Esophagus squamous epithelium (tissue), 4 donors: ENCODE results near the gene CCDC152.

Experiments used
- POLR2A ChIP-seq, 4 donors: fragments of 450-650 bp; IDR thresholded peaks; one replicate each; pipeline ENCODE4 v1.6.1; 2017; ENCODE audit warnings: antibody characterized with exemption in 4 of 4, mild to moderate bottlenecking in 4 of 4, moderate library complexity in 3 of 4
- TF ChIP-seq, protein P1 (sequence below), 6 experiments: fragments of 450-650 bp in 4 of 6; fragments of 200-600 bp in 2 of 6; sonication (generic) in 2 of 6; IDR thresholded peaks; one replicate each; pipeline ENCODE4 v1.5.1; 2016 to 2019; ENCODE audit warnings: antibody characterized with exemption in 6 of 6, mild to moderate bottlenecking in 4 of 6, moderate library complexity in 4 of 6

DNA sequence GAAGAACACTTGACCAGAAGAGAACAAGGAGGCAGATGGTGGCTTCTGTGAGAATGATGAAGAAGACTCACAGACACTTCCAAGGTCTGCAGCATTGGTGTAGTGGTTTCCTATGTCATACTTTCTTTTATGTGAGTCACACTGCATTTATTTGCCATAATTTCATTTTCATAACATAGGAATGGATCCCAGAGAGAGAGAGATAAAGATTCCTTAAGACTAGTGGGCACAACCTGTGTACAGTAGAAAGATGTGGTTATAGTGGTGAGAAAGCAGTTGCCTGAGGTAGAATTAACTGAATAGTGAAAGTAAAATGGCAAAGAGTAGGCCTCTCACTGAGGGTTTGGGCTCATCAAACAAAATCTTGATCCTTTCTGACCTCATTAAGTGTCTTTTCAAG, 7.6 kb upstream of the CCDC152 start:
- TF ChIP-seq, protein P1, sequence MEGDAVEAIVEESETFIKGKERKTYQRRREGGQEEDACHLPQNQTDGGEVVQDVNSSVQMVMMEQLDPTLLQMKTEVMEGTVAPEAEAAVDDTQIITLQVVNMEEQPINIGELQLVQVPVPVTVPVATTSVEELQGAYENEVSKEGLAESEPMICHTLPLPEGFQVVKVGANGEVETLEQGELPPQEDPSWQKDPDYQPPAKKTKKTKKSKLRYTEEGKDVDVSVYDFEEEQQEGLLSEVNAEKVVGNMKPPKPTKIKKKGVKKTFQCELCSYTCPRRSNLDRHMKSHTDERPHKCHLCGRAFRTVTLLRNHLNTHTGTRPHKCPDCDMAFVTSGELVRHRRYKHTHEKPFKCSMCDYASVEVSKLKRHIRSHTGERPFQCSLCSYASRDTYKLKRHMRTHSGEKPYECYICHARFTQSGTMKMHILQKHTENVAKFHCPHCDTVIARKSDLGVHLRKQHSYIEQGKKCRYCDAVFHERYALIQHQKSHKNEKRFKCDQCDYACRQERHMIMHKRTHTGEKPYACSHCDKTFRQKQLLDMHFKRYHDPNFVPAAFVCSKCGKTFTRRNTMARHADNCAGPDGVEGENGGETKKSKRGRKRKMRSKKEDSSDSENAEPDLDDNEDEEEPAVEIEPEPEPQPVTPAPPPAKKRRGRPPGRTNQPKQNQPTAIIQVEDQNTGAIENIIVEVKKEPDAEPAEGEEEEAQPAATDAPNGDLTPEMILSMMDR (IDR thresholded peaks at IDR 0.05), result no peak
- TF ChIP-seq POLR2A (IDR thresholded peaks at IDR 0.05), result no peak
